HepG2 (cell line): ENCODE data around the gene KLHL40.

Experiments used
- POLR2A ChIP-seq, 2 experiments: IDR thresholded peaks; 2 replicates each; pipeline ENCODE4 v1.6.1; 2011; ENCODE audit warnings: low read depth in 2 of 2, low read length in 2 of 2, mild to moderate bottlenecking in 1 of 2, moderate library complexity in 1 of 2; ENCODE audit not compliant: insufficient read depth in 1 of 2
- TF ChIP-seq, protein P1 (sequence below): sonication (generic); formaldehyde crosslinking; IDR thresholded peaks from 2 replicates; pipeline ENCODE4 v1.4.0; 2020; ENCODE audit warnings: missing genetic modification reagents

DNA sequence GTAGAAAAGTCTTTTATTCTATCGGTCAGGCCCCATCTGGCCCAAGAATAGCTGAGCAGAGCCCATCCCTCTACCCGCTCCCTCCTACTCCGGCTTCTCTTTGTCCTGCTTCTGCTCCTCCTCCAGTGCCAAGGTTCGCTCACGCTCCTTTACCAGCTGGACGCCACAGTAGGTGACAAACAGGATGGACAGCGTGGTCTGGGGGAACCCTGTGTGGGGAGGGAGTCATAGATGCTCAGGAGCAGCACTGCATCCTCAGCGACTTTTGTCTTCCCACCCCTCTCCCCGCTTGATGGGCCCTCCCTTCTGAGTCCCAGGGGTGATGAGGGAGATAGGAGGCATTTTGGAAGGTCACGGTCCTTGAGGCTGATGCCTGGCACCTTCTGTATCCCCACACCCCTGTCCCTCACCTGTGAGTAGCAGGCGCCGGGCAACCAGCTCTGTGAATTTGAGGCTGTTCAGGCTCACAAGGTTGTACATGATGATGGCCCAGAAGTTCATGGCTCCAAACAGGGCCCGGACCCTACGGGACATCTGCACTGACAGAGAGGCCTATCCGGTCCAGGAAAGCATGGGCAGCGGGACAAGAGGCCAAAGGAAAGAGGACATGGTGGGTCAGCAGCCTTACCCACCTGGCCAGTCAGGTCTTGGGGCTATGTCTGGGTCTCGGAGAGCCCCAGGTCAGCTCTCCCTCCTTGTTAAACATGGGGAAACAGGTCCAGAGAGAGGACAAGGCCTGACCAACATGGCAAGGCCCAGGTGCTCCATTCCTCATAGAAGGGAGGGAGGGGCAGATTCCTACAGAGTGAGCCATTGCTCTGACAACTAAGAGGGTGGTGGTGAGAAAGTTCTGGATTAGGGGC is 7.6 kb downstream of the KLHL40 start:
- no peak for TF ChIP-seq POLR2A (IDR thresholded peaks at IDR 0.05; ENCODE audit: insufficient read depth in 1 of 2, low read depth in 2 of 2, low read length in 2 of 2)
- TF ChIP-seq, protein P1, sequence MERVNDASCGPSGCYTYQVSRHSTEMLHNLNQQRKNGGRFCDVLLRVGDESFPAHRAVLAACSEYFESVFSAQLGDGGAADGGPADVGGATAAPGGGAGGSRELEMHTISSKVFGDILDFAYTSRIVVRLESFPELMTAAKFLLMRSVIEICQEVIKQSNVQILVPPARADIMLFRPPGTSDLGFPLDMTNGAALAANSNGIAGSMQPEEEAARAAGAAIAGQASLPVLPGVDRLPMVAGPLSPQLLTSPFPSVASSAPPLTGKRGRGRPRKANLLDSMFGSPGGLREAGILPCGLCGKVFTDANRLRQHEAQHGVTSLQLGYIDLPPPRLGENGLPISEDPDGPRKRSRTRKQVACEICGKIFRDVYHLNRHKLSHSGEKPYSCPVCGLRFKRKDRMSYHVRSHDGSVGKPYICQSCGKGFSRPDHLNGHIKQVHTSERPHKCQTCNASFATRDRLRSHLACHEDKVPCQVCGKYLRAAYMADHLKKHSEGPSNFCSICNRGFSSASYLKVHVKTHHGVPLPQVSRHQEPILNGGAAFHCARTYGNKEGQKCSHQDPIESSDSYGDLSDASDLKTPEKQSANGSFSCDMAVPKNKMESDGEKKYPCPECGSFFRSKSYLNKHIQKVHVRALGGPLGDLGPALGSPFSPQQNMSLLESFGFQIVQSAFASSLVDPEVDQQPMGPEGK, result no peak
